ENCODE data around the gene C20orf204. TPM values are rescaled to one million over a fixed set of nuclear protein-coding genes. Genes with fewer than 3 reads are reported as not detected.

The C20orf204 gene
- total and polyA plus RNA-seq, 2 of the 4 experiments (the other 2 are of a cell fraction), result 0.09 to 0.18 TPM

DNA sequence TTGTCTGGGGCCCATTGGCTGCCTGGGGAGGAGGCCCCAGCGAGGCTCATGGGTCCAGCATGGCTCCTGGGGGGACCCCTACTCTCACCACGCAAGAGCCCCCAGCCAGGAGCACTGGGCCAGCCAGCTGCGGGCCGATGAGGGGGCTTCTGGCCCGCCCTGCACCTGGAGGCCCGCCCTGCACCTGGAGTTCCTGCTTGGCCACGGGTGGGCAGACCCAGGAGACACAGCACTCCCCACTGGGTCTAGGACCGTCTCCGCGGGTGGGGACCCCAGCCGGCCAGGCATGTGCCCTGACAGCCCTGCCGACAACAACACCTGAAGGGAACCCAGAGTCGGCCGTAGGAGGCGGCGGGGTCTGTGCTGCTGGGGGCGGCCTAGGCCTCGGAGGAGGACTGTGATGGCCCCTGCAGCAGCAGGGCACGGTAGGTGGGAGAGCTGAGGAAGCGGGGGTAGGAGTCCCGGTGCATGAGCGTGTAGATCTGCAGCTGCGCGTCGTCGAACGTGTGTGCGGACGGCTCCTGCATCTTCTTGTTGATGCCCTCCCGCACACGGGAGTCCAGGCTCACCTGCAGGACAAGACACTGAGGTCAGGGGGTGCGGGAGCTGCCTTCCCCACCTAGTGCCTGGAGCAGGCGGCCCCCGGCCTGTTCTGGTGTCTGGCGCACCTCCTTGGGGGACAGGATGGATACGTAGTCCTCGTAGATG, 37.6 kb downstream of the C20orf204 start:
- Histone ChIP-seq H2BK20ac (ENCODE audit: low read depth, low read length) (no peak overlapping the region), H4K20me1 (ENCODE audit: insufficient read depth, low read length) (no peaks in the 10 kb centered on the region; the same call in none of the 2 replicates), H3K23ac (ENCODE audit: low read depth, low read length) (no peak overlapping the region), H2AK9ac (replicated peaks; ENCODE audit: low read depth, low read length, poor library complexity) (peak overlapping the region; percentile 65), H2AK5ac (ENCODE audit: low read depth, low read length) (no peak overlapping the region), H3K27ac (ENCODE audit: insufficient read depth, low read length) (no peak overlapping the region), H2BK15ac (ENCODE audit: low read depth, low read length) (no peak overlapping the region), H3K9ac (ENCODE audit: low read depth, low read length) (no peak overlapping the region), H3K36me3 (ENCODE audit: control insufficient read depth, insufficient read depth, low read length) (peaks cover 26% of the 10 kb centered on the region; the same call in 1 of the 2 replicates), H2BK120ac (ENCODE audit: low read depth, low read length) (no peak overlapping the region), H3K4me2 (ENCODE audit: low read depth, low read length) (no peak overlapping the region), H3K4ac (ENCODE audit: low read depth, low read length) (no peak overlapping the region), H4K8ac (ENCODE audit: low read depth in 2 of 2, low read length in 2 of 2) (no peak overlapping the region), H3K9me1 (ENCODE audit: insufficient read depth, low read length) (no peaks in the 10 kb centered on the region), H2AFZ (replicated peaks; ENCODE audit: low read length, poor library complexity) (no peak overlapping the region), H3K18ac (ENCODE audit: low read depth, low read length) (no peak overlapping the region), H3K27me3 (ENCODE audit: control insufficient read depth, insufficient read depth, low read length) (no peaks in the 10 kb centered on the region), H4K5ac (ENCODE audit: low read depth, low read length) (no peak overlapping the region), H3K4me1 (ENCODE audit: control insufficient read depth, insufficient read depth, low read length) (peaks cover 6% of the 10 kb centered on the region), H3K4me3 (ENCODE audit: insufficient read depth, low read depth, low read length) (no peak overlapping the region), H3K79me1 (ENCODE audit: low read depth in 1 of 2, low read length in 2 of 2) (peaks cover 3 to 5% of the 10 kb centered on the region in 2 experiments; a peak in 3 of 4 replicates), H4K91ac (ENCODE audit: insufficient read depth, low read depth, low read length) (no peak overlapping the region), H3K14ac (replicated peaks; ENCODE audit: low read depth, low read length) (no peak overlapping the region), H3K9me3 (ENCODE audit: control insufficient read depth, insufficient read depth, low read length) (no peaks in the 10 kb centered on the region), H2BK5ac (ENCODE audit: low read depth, low read length, poor library complexity, severe bottlenecking) (no peak overlapping the region), H3K56ac (ENCODE audit: extremely low read depth, insufficient read depth, low read length) (no peak overlapping the region)
- BruUV-seq (replicated peaks), result no TSS peak
- ChIA-PET POLR2A (ENCODE audit: unreplicated experiment) (interaction anchor here (0.8 kb wide), 1 partner anchor 11 kb away, joined by 3 read pairs; the partner anchor contains the start of gene TCEA2), CTCF (interaction anchor here (0.6 kb wide), 1 partner anchor 65 kb away, joined by 3 read pairs; no protein-coding TSS in a partner anchor)
- DNase-seq (no peak), ATAC-seq (ENCODE audit: low read depth) (no peak)
- WGBS, 2 experiments (ENCODE audit: extremely low coverage in 2 of 2, insufficient read length in 1 of 2), result 89% methylated on average over 13 of the region's 37 CpGs; no CpG with 5 or more reads in 1 of the 2 experiments
- TF ChIP-seq MAFK (IDR thresholded peaks at IDR 0.05; ENCODE audit: low read depth, low read length), result no peak
- no peak for TF ChIP-seq RFX5 (IDR thresholded peaks at IDR 0.05; ENCODE audit: low read depth, low read length)
- no peak for TF ChIP-seq CEBPB (IDR thresholded peaks at IDR 0.05; ENCODE audit: low read depth, low read length)
- no peak for TF ChIP-seq RCOR1 (IDR thresholded peaks at IDR 0.05; ENCODE audit: insufficient replicate concordance, low read length)
- no peak for TF ChIP-seq MXI1 (IDR thresholded peaks at IDR 0.05; ENCODE audit: borderline replicate concordance, low read depth, low read length)
- no peak for TF ChIP-seq CTCF (conservative IDR thresholded peaks at IDR 0.05; ENCODE audit: low read depth, low read length)
- no peak for TF ChIP-seq MAZ (IDR thresholded peaks at IDR 0.05; ENCODE audit: borderline replicate concordance, low read depth, low read length)
- TF ChIP-seq RAD21 (IDR thresholded peaks at IDR 0.05; ENCODE audit: low read length), result no peak
- intact Hi-C loops (cut with micrococcal nuclease) (no loop called here), in situ Hi-C loops (cut with MboI; ENCODE audit: low sequenced_read_pairs) (no loop called here), dilution Hi-C loops (cut with HindIII; ENCODE audit: low sequenced_read_pairs, unreplicated experiment) (no loop called here)

All from IMR-90 (cell line).